Measurements from ENCODE around the gene NSFL1C.
A peak's percentile ranks its signal among the peaks of the same experiment; 100 is the strongest.

The NSFL1C gene

DNA sequence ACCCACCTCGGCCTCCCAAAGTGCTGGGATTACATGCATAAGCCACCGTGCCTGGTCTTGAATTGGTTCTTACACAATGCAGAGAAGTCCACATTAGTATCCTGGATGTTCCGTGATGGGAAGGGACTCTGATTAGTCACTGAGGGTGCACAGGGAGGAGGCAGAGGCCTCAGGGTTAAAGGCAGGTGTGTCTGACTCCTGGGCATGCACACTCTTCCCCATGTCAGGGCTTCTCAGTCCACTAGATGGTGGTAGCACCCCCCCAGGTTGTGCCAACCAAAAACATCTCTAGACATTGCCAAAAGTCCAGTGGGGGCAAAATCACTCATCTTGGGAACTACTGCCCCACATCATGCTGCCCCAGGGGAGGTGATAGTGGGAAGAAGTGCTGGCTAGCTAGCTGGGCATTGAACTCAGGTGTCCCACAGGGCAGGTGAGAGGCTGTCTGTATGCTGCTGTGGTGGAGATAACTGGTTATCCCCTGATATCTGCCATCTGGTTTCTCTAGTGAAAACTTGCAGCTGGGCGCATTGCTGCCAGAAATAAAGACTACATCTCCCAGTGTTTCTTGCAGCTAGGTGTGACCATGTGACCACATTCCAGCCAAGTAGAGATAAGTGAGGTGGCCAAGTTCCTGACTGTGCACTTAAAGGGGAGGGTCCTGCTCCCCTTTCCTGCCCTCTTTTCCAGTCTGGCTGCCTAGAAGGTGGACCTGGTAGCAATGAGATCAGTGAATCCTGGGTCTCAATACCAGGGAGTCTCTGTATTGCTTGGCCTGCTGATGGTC is 8.4 kb upstream of the NSFL1C start:
- H3K79me2 ChIP-seq (ENCODE audit: insufficient read depth, low read length) = no peaks in the 10 kb centered on the region
- no peak overlapping the region for H3K4me2 ChIP-seq (ENCODE audit: insufficient read depth, low read length)
- H3K36me3 ChIP-seq (ENCODE audit: insufficient read depth, low read length) = no peaks in the 10 kb centered on the region
- no peaks in the 10 kb centered on the region for H4K20me1 ChIP-seq (ENCODE audit: insufficient read depth, low read length)
- no peak overlapping the region for H3K9ac ChIP-seq (ENCODE audit: low read depth, low read length)
- no peak overlapping the region for H3K27ac ChIP-seq (ENCODE audit: low read length)
- H3K27me3 ChIP-seq (ENCODE audit: insufficient read depth, low read length, poor library complexity) = no peaks in the 10 kb centered on the region
- no peak overlapping the region for H3K4me3 ChIP-seq (ENCODE audit: low read depth in 1 of 2, low read length in 2 of 2)
- H3K9me3 ChIP-seq (ENCODE audit: insufficient read depth, low read length, severe bottlenecking) = no peaks in the 10 kb centered on the region
- H2AFZ ChIP-seq (ENCODE audit: low read depth, low read length) = no peak overlapping the region
- ATAC-seq (ENCODE audit: insufficient read depth, low read depth) (no peak), DNase-seq (no peak)
- TF ChIP-seq EZH2 (IDR thresholded peaks at IDR 0.05; ENCODE audit: borderline replicate concordance, low read depth, low read length, severe bottlenecking) = no peak
- TF ChIP-seq, protein P1, sequence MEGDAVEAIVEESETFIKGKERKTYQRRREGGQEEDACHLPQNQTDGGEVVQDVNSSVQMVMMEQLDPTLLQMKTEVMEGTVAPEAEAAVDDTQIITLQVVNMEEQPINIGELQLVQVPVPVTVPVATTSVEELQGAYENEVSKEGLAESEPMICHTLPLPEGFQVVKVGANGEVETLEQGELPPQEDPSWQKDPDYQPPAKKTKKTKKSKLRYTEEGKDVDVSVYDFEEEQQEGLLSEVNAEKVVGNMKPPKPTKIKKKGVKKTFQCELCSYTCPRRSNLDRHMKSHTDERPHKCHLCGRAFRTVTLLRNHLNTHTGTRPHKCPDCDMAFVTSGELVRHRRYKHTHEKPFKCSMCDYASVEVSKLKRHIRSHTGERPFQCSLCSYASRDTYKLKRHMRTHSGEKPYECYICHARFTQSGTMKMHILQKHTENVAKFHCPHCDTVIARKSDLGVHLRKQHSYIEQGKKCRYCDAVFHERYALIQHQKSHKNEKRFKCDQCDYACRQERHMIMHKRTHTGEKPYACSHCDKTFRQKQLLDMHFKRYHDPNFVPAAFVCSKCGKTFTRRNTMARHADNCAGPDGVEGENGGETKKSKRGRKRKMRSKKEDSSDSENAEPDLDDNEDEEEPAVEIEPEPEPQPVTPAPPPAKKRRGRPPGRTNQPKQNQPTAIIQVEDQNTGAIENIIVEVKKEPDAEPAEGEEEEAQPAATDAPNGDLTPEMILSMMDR (IDR thresholded peaks at IDR 0.05; ENCODE audit: borderline replicate concordance, extremely low read depth, low read length, poor library complexity, severe bottlenecking) = peak; percentile 47
- H3K4me1 ChIP-seq (ENCODE audit: insufficient read depth, low read length) = no peaks in the 10 kb centered on the region

DNA sequence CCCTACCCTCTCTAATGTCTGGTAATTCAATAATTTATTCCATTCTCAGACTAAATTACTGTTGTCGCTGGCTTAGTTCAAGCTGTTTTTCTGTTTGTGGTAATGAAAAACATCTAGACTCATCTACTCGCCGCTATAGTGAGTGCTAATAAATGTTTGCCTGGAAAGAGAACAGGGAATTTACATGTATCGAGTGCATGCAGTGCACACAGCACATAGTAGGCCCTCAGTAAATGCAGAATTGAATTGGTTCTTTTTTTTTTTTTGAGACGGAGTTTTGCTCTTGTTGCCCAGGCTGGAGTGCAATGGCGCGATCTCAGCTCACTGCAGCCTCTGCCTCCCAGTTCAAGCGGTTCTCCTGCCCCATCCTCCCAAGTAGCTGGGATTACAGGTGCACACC is 7.7 kb upstream of the NSFL1C start:
- H3K9me3 ChIP-seq (ENCODE audit: insufficient read depth, low read length, severe bottlenecking) = no peaks in the 10 kb centered on the region
- no peak overlapping the region for H3K4me2 ChIP-seq (ENCODE audit: insufficient read depth, low read length)
- no peak overlapping the region for H3K4me3 ChIP-seq (ENCODE audit: low read depth in 1 of 2, low read length in 2 of 2)
- H3K27ac ChIP-seq (ENCODE audit: low read length) = no peak overlapping the region
- no peak overlapping the region for H3K9ac ChIP-seq (ENCODE audit: low read depth, low read length)
- TF ChIP-seq EZH2 (IDR thresholded peaks at IDR 0.05; ENCODE audit: borderline replicate concordance, low read depth, low read length, severe bottlenecking) = no peak
- TF ChIP-seq, protein P1 (IDR thresholded peaks at IDR 0.05; ENCODE audit: borderline replicate concordance, extremely low read depth, low read length, poor library complexity, severe bottlenecking) = no peak
- no peaks in the 10 kb centered on the region for H3K79me2 ChIP-seq (ENCODE audit: insufficient read depth, low read length)
- no peaks in the 10 kb centered on the region for H4K20me1 ChIP-seq (ENCODE audit: insufficient read depth, low read length)
- no peaks in the 10 kb centered on the region for H3K27me3 ChIP-seq (ENCODE audit: insufficient read depth, low read length, poor library complexity)
- DNase-seq (no peak), ATAC-seq (ENCODE audit: insufficient read depth, low read depth) (no peak)
- no peak overlapping the region for H2AFZ ChIP-seq (ENCODE audit: low read depth, low read length)
- H3K4me1 ChIP-seq (ENCODE audit: insufficient read depth, low read length) = no peaks in the 10 kb centered on the region
- H3K36me3 ChIP-seq (ENCODE audit: insufficient read depth, low read length) = no peaks in the 10 kb centered on the region

- Histone ChIP-seq H3K79me2 (ENCODE audit: insufficient read depth, low read length) (no peaks in the 10 kb centered on the region), H3K4me2 (ENCODE audit: insufficient read depth, low read length) (no peak overlapping the region), H3K4me3 (ENCODE audit: low read depth in 1 of 2, low read length in 2 of 2) (no peak overlapping the region), H3K4me1 (ENCODE audit: insufficient read depth, low read length) (no peaks in the 10 kb centered on the region), H2AFZ (ENCODE audit: low read depth, low read length) (no peak overlapping the region), H3K27me3 (ENCODE audit: insufficient read depth, low read length, poor library complexity) (no peaks in the 10 kb centered on the region), H3K9ac (ENCODE audit: low read depth, low read length) (no peak overlapping the region), H3K9me3 (ENCODE audit: insufficient read depth, low read length, severe bottlenecking) (no peaks in the 10 kb centered on the region), H3K36me3 (ENCODE audit: insufficient read depth, low read length) (no peaks in the 10 kb centered on the region), H4K20me1 (ENCODE audit: insufficient read depth, low read length) (no peaks in the 10 kb centered on the region), H3K27ac (ENCODE audit: low read length) (no peak overlapping the region)
- no peak for ATAC-seq (ENCODE audit: insufficient read depth, low read depth)
- DNase-seq = no peak
- TF ChIP-seq, protein P1 (IDR thresholded peaks at IDR 0.05; ENCODE audit: borderline replicate concordance, extremely low read depth, low read length, poor library complexity, severe bottlenecking) = no peak
- TF ChIP-seq EZH2 (IDR thresholded peaks at IDR 0.05; ENCODE audit: borderline replicate concordance, low read depth, low read length, severe bottlenecking) = no peak
Measured at GRCh38 chr20:1473246-1474220, 6.9 kb upstream of the NSFL1C start.
